MCF 10A (cell line): ENCODE measurements around the gene TOR1AIP2. TPM values are rescaled to one million over a fixed set of nuclear protein-coding genes. Genes with fewer than 3 reads are reported as not detected.

Source experiments
- BruUV-seq: library from RNA; stranded (reverse); fragments of 400-500 nt; replicated peaks from 2 replicates; lab custom pipeline; 2021; lab: Mats Ljungman, UMichigan
- CTCF ChIA-PET: fragments of 300-600 bp; sonication (Branson Sonifier 250); formaldehyde crosslinking; extraction: SDS; loops from one replicate; lab custom pipeline; 2021; ENCODE audit warnings: antibody characterized with exemption, inconsistent platforms; lab: Yijun Ruan, JAX
- POLR2A ChIA-PET: fragments of 300-600, 350-650 bp; sonication (Branson Sonifier 250); formaldehyde crosslinking; extraction: SDS; loops from one replicate; lab custom pipeline; 2020; ENCODE audit warnings: antibody characterized with exemption, inconsistent platforms; lab: Yijun Ruan, JAX
- DNase-seq: peaks from one replicate; pipeline ENCODE4 v3.0.0-alpha.2; 2018; ENCODE audit not compliant: unreplicated experiment
- H3K27ac Mint-ChIP-seq: one replicate; pipeline ENCODE4 v1.8.0; 2022; ENCODE audit warnings: mild to moderate bottlenecking, low read depth, mixed read lengths; ENCODE audit not compliant: unreplicated experiment
- H3K27me3 Mint-ChIP-seq: one replicate; pipeline ENCODE4 v1.8.0; 2022; ENCODE audit warnings: mixed read lengths; ENCODE audit not compliant: insufficient read depth, unreplicated experiment
- H3K36me3 Mint-ChIP-seq: one replicate; pipeline ENCODE4 v1.8.0; 2022; ENCODE audit warnings: mild to moderate bottlenecking, moderate library complexity, mixed read lengths; ENCODE audit not compliant: insufficient read depth, unreplicated experiment
- H3K4me1 Mint-ChIP-seq: one replicate; pipeline ENCODE4 v1.8.0; 2022; ENCODE audit warnings: mixed read lengths; ENCODE audit not compliant: insufficient read depth, unreplicated experiment
- H3K4me3 Mint-ChIP-seq: one replicate; pipeline ENCODE4 v1.8.0; 2022; ENCODE audit warnings: mild to moderate bottlenecking, moderate library complexity, mixed read lengths; ENCODE audit not compliant: unreplicated experiment
- H3K9me3 Mint-ChIP-seq: one replicate; pipeline ENCODE4 v1.8.0; 2022; ENCODE audit warnings: mixed read lengths; ENCODE audit not compliant: unreplicated experiment
- CTCF ChIP-seq: fragments of 200-600 bp; IDR thresholded peaks from one replicate; pipeline ENCODE4 v1.8.0; 2022; ENCODE audit warnings: antibody characterized with exemption, mild to moderate bottlenecking; ENCODE audit not compliant: unreplicated experiment
- intact Hi-C: fragments of 100-400 bp; cut with micrococcal nuclease; formaldehyde crosslinking; loops from 2 replicates; pipeline ENCODE4 v1.14.1; 2022
- total RNA-seq: library from RNA; stranded (reverse); gene quantifications from 2 replicates; pipeline ENCODE4 v1.2.3, GENCODE V29; 2022

The TOR1AIP2 gene
- total RNA-seq, 1 experiment from 2014 or later, result 166 TPM

GRCh38 chr1:179872558-179872957 is 5.0 kb downstream of the TOR1AIP2 start:
- intact Hi-C loops, result loop anchor here (10.0 kb wide), 1 partner anchor 602 kb away; no protein-coding TSS in a partner anchor
- Mint-ChIP-seq H3K27me3 (no peaks in the 10 kb centered on the region), H3K36me3 (peaks cover 81% of the 10 kb centered on the region), H3K9me3 (no peaks in the 10 kb centered on the region), H3K4me3 (no peak overlapping the region), H3K27ac (no peak overlapping the region), H3K4me1 (peaks cover 46% of the 10 kb centered on the region)
- CTCF ChIA-PET, result interaction anchor here (0.9 to 1.0 kb wide), 2 partner anchors 58 to 307 kb away, joined by 3 to 4 read pairs; no protein-coding TSS in a partner anchor
- TF ChIP-seq CTCF, result no peak
- BruUV-seq, result no TSS peak
- POLR2A ChIA-PET, result interaction anchor here (0.9 to 1.4 kb wide), 4 partner anchors 10 to 82 kb away, joined by 3 to 5 read pairs (median 5); partner anchors contain the start of genes CEP350 and TOR1AIP1
- no peak for DNase-seq

- no peak overlapping the region for H3K27ac Mint-ChIP-seq
- intact Hi-C loops, result loop anchor here (10.0 kb wide), 1 partner anchor 603 kb away; no protein-coding TSS in a partner anchor
- BruUV-seq, result no TSS peak
These were observed 5.7 kb downstream of the TOR1AIP2 start for GRCh38 chr1:179871940-179872339.

GRCh38 chr1:179870870-179871269 is 6.7 kb downstream of the TOR1AIP2 start:
- BruUV-seq, result no TSS peak
- DNase-seq, result no peak
- intact Hi-C loops, result loop anchor here (10.0 kb wide), 1 partner anchor 604 kb away; no protein-coding TSS in a partner anchor
- peaks cover 55% of the 10 kb centered on the region for H3K4me1 Mint-ChIP-seq
- TF ChIP-seq CTCF, result no peak
- ChIA-PET POLR2A (interaction anchor here (0.7 to 1.3 kb wide), 3 partner anchors 12 to 44 kb away, joined by 3 to 7 read pairs (median 4); no protein-coding TSS in a partner anchor), CTCF (interaction anchor here (0.6 to 1.9 kb wide), 6 partner anchors 9 to 308 kb away, joined by 3 to 5 read pairs (median 4); no protein-coding TSS in a partner anchor)
- no peak overlapping the region for H3K4me3 Mint-ChIP-seq
- H3K9me3 Mint-ChIP-seq, result no peaks in the 10 kb centered on the region
- peak overlapping the region; percentile 46 for H3K27ac Mint-ChIP-seq
- peaks cover 93% of the 10 kb centered on the region for H3K36me3 Mint-ChIP-seq
- no peaks in the 10 kb centered on the region for H3K27me3 Mint-ChIP-seq

More at GRCh38 chr1:179871940-179872339, 5.7 kb downstream of the TOR1AIP2 start:
- H3K4me3 Mint-ChIP-seq, result no peak overlapping the region
- DNase-seq, result no peak
- POLR2A ChIA-PET, result interaction anchor here (0.9 to 1.4 kb wide), 4 partner anchors 10 to 82 kb away, joined by 3 to 5 read pairs (median 5); partner anchors contain the start of genes CEP350 and TOR1AIP1
- CTCF ChIA-PET, result interaction anchor here (0.9 to 1.9 kb wide), 3 partner anchors 57 to 307 kb away, joined by 3 to 5 read pairs (median 4); no protein-coding TSS in a partner anchor
- no peaks in the 10 kb centered on the region for H3K9me3 Mint-ChIP-seq
- H3K36me3 Mint-ChIP-seq, result peaks cover 84% of the 10 kb centered on the region
- no peak for TF ChIP-seq CTCF
- no peaks in the 10 kb centered on the region for H3K27me3 Mint-ChIP-seq
- peaks cover 52% of the 10 kb centered on the region for H3K4me1 Mint-ChIP-seq
